ENCODE data around the gene ZNF133. TPM values are rescaled to one million over a fixed set of nuclear protein-coding genes. Genes with fewer than 3 reads are reported as not detected.
A peak's percentile ranks its signal among the peaks of the same experiment; 100 is the strongest.

Gene ZNF133
- total and polyA plus RNA-seq, 2 of the 13 experiments (the other 11 are each of a cell fraction or from before 2014, with no cell fraction given): 23.5 to 26.7 TPM

- WGBS (ENCODE audit: low lambda C conversion rate): 40% methylated on average over 6 of the region's 6 CpGs
- POLR2A ChIA-PET: interaction anchor here (1.0 to 2.7 kb wide), 7 partner anchors 11 to 208 kb away, joined by 3 to 33 read pairs (median 8); partner anchors contain the start of genes DZANK1, KAT14, PET117 and POLR3F
- no peak for DNase-seq (ENCODE audit: low spot score)
- Histone ChIP-seq H3K27ac (ENCODE audit: extremely low read length, insufficient read depth, low read length) (peak overlapping the region; percentile 87), H4K20me1 (ENCODE audit: insufficient read depth, low read length) (no peaks in the 10 kb centered on the region), H3K36me3 (replicated peaks in 1 of 2; ENCODE audit: control insufficient read depth in 1 of 2, insufficient read depth in 2 of 2, low read length in 2 of 2) (peaks cover 8 to 15% of the 10 kb centered on the region in 2 experiments; a peak in 4 of 5 replicates), H3K9ac (ENCODE audit: insufficient read depth, low read depth, low read length) (peak overlapping the region; percentile 88), H3K4me1 (ENCODE audit: insufficient read depth, low read length) (peaks cover 20% of the 10 kb centered on the region), H2AFZ (ENCODE audit: low read length) (no peak overlapping the region), H3K4me3 (replicated peaks in 1 of 3; ENCODE audit: insufficient read depth in 1 of 3, low read depth in 2 of 3, low read length in 3 of 3) (peak overlapping the region; percentile 76 to 93 (median 85)), H3K4me2 (ENCODE audit: low read depth, low read length) (peak overlapping the region; percentile 98), H3K79me2 (ENCODE audit: insufficient read depth, low read length) (peaks cover 40% of the 10 kb centered on the region), H3K27me3 (ENCODE audit: control insufficient read depth in 1 of 2, insufficient read depth in 2 of 2, low read length in 2 of 2) (no peaks in the 10 kb centered on the region; a peak in 1 of 5 replicates), H3K9me3 (ENCODE audit: low read length) (peaks cover 28% of the 10 kb centered on the region)
- no peak for ATAC-seq
- no peak for FAIRE-seq
- intact Hi-C loops (cut with micrococcal nuclease; ENCODE audit: unreplicated experiment): loop anchor here (2.0 to 10.0 kb wide), 4 partner anchors 35 to 217 kb away; partner anchors contain the start of gene SEC23B
- no TSS peak for BruUV-seq (replicated peaks)
- CTCF ChIA-PET (ENCODE audit: low intra/inter-chr PET ratio, low total read pairs): no interaction called here
- in situ Hi-C loops (cut with HindIII; ENCODE audit: extremely low pct_ligation_motif_present, low pct_unique_long_range_greater_than_20kb): loop anchor here (25.0 kb wide), 1 partner anchor 777 kb away; no protein-coding TSS in a partner anchor
- no peak for TF ChIP-seq ZBTB21 (CRISPR knock-in tag; IDR thresholded peaks at IDR 0.05)
- no peak for TF ChIP-seq KAT8 (CRISPR knock-in tag; IDR thresholded peaks at IDR 0.05)
- 0 out of 2 replicates have a peak, but pooled peaks have one; percentile 18 for TF ChIP-seq MTERF4 (CRISPR knock-in tag; IDR thresholded peaks at IDR 0.05)
- no peak for TF ChIP-seq MXD1 (CRISPR knock-in tag; IDR thresholded peaks at IDR 0.05)
- TF ChIP-seq ETS1 (CRISPR knock-in tag; IDR thresholded peaks at IDR 0.05): no peak
- TF ChIP-seq TFE3 (CRISPR knock-in tag; IDR thresholded peaks at IDR 0.05): no peak
- no peak for TF ChIP-seq LCORL (IDR thresholded peaks at IDR 0.05)
- TF ChIP-seq LCORL (CRISPR knock-in tag; IDR thresholded peaks at IDR 0.05): no peak
- no peak for TF ChIP-seq RBM39 (IDR thresholded peaks at IDR 0.05; ENCODE audit: low read depth, low read length, poor library complexity, severe bottlenecking)
- 0 out of 2 replicates have a peak, but pooled peaks have one; percentile 18 for TF ChIP-seq ZNF772 (CRISPR knock-in tag; IDR thresholded peaks at IDR 0.05)
- TF ChIP-seq PTBP1 (IDR thresholded peaks at IDR 0.05; ENCODE audit: low read depth, low read length, poor library complexity, severe bottlenecking): no peak
- TF ChIP-seq ZNF549 (CRISPR knock-in tag; IDR thresholded peaks at IDR 0.05): no peak
- TF ChIP-seq ETV6 (CRISPR knock-in tag; conservative IDR thresholded peaks at IDR 0.05): no peak
- no peak for TF ChIP-seq ZNF512 (CRISPR knock-in tag; IDR thresholded peaks at IDR 0.05)
- TF ChIP-seq MYC (CRISPR knock-in tag; IDR thresholded peaks at IDR 0.05; ENCODE audit: borderline replicate concordance): no peak
- no peak for TF ChIP-seq DMAP1 (CRISPR knock-in tag; IDR thresholded peaks at IDR 0.05)
- TF ChIP-seq DNMT3B (CRISPR knock-in tag; conservative IDR thresholded peaks at IDR 0.05): 0 out of 2 replicates have a peak, but pooled peaks have one; percentile 22
- no peak for TF ChIP-seq SOX5 (CRISPR knock-in tag; IDR thresholded peaks at IDR 0.05; ENCODE audit: borderline replicate concordance)
- no peak for TF ChIP-seq ATF3 (CRISPR knock-in tag; IDR thresholded peaks at IDR 0.05)
These were observed 979 bp downstream of the ZNF133 start for GRCh38 chr20:18289306-18289705.
